ENCODE results near the gene LPP. TPM values are rescaled to one million over a fixed set of nuclear protein-coding genes. Genes with fewer than 3 reads are reported as not detected.

LPP gene
- total RNA-seq = 27.4 and 44.7 TPM in 2 replicates

GRCh38 chr3:188154014-188154808 lies at the start of gene LPP:
Gene LPP, plus strand, starts transcription at chr3:188154157. Its CDS starts 251,964 bp downstream, at chr3:188406121.

